ENCODE measurements around the gene VAV1.

DNA sequence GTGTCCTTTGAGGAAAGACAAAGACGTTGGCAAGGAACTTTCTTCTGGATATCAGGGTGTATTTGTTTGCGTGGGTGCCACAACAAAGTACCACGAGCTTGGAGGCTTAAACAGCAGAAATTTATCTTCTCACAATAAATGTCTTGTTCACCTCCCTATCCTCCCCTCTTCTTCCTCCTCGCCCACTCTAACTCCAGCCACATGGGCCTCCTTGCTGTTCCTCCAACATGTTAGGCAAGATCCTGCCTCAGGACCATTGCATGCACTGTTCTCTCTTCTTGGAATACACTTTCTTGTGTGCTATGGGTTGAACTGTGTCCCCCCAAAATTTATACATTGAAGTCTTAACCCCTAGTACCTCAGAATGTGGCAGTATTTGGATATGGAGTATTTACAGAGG is 45.7 kb downstream of the VAV1 start:
- TF ChIP-seq, protein P1, sequence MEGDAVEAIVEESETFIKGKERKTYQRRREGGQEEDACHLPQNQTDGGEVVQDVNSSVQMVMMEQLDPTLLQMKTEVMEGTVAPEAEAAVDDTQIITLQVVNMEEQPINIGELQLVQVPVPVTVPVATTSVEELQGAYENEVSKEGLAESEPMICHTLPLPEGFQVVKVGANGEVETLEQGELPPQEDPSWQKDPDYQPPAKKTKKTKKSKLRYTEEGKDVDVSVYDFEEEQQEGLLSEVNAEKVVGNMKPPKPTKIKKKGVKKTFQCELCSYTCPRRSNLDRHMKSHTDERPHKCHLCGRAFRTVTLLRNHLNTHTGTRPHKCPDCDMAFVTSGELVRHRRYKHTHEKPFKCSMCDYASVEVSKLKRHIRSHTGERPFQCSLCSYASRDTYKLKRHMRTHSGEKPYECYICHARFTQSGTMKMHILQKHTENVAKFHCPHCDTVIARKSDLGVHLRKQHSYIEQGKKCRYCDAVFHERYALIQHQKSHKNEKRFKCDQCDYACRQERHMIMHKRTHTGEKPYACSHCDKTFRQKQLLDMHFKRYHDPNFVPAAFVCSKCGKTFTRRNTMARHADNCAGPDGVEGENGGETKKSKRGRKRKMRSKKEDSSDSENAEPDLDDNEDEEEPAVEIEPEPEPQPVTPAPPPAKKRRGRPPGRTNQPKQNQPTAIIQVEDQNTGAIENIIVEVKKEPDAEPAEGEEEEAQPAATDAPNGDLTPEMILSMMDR (IDR thresholded peaks at IDR 0.05), result no peak
- no peak for TF ChIP-seq POLR2A (IDR thresholded peaks at IDR 0.05)
- no peak for TF ChIP-seq EP300 (IDR thresholded peaks at IDR 0.05)

All from ovary (tissue), 3 donors.